Stimulated activated CD8-positive, alpha-beta memory T cell treated with anti-CD3 and anti-CD28 coated beads, Interleukin-12 subunit alpha, Interleukin-12 subunit beta, amount 100 ng/mL, for 24 hours (primary cell): Measurements from ENCODE around the gene TMEM9B.
"Not testable (repeated sequence)": the region's sequence is repeated elsewhere in the genome, so short reads cannot be mapped to it uniquely, and the experiment has no call there.

Source experiments
- DNase-seq: peaks from one replicate; pipeline ENCODE4 v3.0.0-alpha.2; 2020; ENCODE audit errors: extremely low read depth

TMEM9B gene

DNA sequence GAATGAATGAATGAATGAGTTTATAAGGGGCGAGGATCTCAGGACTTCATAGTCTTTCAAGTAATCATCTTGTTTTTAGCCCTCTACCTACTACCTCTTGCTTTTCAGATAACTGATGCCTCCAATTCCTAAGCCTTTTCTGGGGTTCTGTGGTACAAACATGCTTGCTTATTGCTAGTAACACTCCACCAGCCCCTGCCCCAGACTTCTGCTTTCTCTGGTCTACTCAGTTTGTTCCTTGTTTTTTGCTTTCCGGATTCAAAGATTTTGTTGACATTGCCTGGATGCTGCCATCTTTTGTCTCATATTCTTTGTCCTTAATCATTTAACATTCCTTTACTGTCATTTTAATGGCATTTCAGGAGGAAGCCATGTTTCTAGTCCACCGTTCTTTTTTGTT lies 8.9 kb upstream of the TMEM9B start:
- DNase-seq, result no peak

DNA sequence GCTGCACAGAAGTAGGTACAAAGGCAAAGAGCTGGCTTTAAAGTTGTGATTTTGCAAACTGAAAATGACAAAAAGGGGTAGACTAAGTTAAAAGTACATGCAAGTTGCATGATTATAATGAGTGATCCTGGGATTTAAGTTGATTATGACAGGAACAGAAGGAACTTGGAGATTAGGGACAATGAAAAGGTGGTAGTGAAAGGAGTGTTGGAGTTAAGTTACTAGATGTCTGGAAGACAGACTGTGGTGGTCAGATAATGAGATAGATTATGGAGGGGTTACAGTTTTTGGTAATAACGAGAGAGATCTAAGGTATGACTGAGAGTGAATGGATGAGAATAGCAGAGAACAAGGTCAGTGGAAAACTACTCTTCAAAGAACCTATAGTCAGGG lies 7.7 kb upstream of the TMEM9B start:
- DNase-seq, result no peak

- no peak for DNase-seq
These were observed 7.1 kb upstream of the TMEM9B start for GRCh38 chr11:8971196-8971923.

- no peak for DNase-seq
These were observed 2.9 kb upstream of the TMEM9B start for GRCh38 chr11:8967184-8967583.

DNA sequence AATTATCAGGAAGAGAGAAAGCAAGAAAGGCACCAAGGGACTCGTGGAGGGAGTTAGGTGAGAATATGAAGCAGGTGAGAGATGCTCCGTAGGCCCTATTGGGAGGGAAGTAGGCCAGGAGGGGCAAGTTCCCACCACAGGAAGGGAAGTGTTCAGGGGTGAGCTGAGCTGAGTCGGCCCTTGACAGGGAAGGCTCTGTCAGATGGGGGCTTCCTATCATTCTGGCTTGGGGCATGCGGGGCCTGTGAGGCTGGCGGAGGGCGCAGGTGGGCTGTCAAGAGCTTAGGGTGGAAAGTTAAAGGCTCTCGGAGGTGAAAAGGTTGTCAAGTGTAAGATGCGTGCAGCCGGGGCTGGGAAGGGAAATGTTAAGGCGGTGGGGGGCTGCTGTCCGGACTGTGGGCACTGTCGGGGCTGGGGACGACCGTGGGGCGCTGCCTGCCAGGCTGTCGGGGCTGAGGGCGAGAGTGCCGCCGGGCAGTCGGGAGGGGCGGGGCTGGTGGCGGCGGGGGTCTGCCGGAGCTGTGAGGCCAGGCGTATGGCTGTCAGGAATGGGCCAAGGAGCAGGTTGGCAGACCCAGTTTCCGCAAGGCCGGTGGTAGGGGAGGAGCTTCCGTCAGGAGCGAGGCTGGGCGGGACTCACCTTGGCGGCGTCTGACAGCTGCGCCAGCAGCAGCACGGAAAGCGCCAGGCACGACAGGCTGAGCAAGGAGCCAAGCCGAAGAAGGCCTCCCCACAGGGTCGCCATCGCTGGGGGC lies 496 bp downstream of the TMEM9B start:
- peak; percentile 52 for DNase-seq

DNA sequence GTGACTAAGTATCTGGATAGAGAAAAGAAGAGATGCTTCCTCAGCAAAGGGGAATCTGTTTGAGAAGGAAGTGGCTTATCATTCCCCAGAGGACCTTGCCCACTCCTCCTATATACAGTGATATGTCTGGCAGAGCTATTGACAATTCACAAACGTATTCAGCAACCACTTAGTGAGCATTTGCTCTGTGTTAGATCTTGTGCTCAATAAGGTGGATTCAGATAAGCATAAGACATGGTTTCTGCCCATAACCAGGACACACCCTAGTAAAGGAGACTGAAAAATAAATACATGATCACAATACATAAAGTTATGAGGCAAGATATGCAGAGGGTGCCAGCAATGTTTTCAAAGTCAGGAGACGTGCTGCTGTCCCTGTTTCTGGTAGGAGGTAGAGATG lies 1.4 kb downstream of the TMEM9B start:
- no peak for DNase-seq

- no peak for DNase-seq
These were observed 2.8 kb downstream of the TMEM9B start for GRCh38 chr11:8961401-8961800.

DNA sequence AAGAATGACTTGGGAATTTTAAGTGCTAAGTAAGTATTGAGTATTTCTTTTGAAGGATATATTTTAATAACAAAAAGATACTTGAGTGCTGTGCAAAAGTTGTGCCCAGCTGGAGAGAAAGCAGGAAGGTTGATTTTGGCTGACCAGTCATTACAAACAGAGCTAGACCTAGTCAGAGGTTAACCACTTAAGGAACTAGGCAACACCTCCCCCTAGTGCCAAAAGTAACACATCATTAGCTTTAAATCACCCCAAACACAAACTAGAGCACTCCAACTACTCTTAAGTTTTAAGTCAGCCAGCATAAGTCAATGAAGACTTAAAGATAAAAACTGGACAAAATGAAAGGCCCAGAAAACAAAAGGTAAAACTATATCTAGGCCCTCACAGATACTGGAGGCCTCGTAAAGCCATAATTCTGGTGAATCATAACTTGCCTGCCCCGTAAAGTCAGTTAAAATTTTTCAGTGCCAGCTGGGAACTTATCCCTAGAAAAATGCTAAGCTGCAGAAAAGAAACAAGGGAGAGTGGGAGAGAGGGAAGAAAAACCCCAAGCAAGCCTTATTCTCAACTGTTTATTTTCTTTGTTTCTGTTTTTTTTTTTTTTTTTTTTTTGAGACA lies 4.6 kb downstream of the TMEM9B start:
- DNase-seq, result no peak

GRCh38 chr11:8956860-8957259 lies 7.4 kb downstream of the TMEM9B start:
- DNase-seq, result no peak

DNA sequence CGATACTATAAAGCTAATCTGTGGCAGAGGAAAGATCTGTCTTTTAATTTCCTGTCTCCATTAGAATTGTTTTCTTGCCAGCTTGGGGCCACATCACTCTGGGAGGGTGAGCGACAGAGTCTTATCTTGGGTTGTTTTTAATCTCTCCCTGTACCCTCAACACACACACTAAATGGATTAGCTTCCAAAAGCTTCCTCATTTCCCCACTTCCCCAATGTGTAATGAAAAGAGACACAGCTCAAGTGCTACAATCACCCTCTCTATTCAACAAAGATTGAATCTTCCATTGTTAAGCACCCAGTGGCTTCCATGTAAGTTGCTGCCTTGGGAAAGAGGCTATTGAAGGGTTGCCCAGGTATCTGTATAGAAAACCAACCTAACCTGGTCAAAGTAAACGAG lies 15.4 kb downstream of the TMEM9B start:
- DNase-seq, result no peak

- no peak for DNase-seq
These were observed 16.9 kb downstream of the TMEM9B start for GRCh38 chr11:8947230-8947943.

GRCh38 chr11:8942518-8943066 lies 21.6 kb downstream of the TMEM9B start, which contains the start of gene ASCL3:
Gene ASCL3 (minus strand): TSS chr11:8943016. CDS start chr11:8938161, 4,855 bp downstream.
- DNase-seq, result no peak

DNA sequence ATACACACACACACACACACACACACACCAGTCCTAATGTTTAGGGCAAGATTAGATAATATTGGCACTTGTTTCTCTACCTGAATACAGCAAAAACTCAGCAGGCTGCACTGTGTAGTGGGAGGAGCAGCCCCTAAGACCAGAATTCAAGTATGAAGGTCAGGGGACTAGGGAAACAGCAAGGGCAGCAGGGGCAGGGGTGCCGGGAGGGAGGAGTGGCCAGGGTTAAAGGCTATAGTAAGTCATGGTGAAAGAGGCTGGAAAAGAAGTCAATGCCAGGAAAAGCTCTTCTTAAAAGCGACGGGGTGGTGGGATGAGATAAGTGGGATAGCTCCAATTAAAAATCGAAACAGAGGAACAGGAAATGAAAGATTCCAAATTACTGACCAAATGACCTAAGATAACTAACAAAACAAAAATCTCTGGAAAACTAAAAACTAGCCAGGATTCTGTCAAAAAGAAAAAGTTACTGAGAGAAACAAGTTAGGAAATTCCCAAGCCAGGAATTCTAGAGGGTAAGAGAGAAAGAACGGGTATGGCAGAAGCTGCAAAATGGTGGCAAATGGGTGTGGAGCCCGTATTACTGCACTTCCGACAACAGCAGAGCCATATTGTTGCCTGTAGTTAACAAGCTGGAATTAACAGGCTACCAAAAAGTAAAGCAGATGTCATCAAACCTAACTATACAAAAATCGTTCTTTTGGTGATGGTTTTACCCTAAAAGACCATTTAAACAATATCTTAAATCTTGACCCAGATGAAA lies 22.7 kb downstream of the TMEM9B start:
- DNase-seq, result no peak

GRCh38 chr11:8937659-8938058 lies 26.6 kb downstream of the TMEM9B start:
- DNase-seq, result no peak

GRCh38 chr11:8937159-8937558 lies 27.1 kb downstream of the TMEM9B start:
- no peak for DNase-seq

- not testable (repeated sequence) for DNase-seq
These were observed 28.5 kb downstream of the TMEM9B start for GRCh38 chr11:8935789-8936188.

GRCh38 chr11:8934742-8935488 lies 29.3 kb downstream of the TMEM9B start:
- DNase-seq, result no peak

DNA sequence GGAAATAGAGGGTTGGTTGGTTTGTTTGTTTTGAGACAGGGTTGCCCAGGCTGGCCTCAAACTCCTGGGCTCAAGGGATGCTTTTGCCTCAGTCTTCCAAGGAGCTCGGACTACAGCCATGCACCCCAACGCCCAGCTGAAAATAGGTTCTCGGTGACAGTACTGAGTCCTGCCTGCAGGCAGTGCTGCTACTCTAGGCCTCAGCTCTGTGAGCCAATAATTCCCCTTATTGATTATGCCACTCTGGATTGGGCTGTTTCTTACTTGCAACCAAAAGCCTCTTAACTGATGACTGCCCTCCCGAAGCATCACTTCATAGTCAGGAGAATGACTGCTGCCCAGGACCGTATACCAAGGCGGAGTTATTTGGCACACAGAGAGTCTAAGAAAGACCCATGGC lies 30.3 kb downstream of the TMEM9B start:
- no peak for DNase-seq

DNA sequence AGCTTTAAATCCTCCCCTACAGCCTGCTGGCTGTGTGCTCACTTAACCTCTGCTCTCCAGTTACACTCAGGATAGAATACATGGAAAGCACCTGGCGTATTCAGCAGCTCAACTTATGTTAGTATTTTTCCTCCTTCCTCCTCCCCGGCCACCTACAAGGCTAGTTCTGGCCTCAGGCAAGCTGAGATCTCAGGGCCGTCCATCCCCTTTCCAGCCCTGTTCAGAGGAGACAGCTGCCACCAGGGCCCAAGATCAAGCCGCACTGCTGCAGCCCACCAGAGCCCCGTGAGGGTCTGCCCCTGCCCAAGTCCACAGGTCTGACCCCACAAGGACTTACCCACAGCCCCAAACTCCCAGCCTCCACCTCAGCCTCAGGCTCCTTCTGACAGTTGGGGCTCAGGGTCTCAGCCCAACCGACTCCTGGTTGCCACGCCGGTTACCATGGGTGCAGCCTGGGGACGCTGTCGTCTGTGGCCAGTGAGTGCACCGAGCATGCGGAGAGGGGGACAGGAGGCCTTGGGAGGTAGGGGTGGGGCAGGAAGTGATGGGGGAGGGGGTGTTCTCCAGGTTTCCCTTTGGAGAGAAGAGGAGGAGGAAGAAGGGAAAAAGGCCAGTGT lies 31.6 kb downstream of the TMEM9B start, which contains the start of gene C11orf16:
TSS of gene C11orf16 (minus strand) at position 384 of the 617 bp plus-strand sequence. CDS start 639 bp downstream, outside the sequence.
- no peak for DNase-seq
